Upper lobe of left lung (tissue), 6 donors: ENCODE data around the gene GUCY2C. TPM values are rescaled to one million over a fixed set of nuclear protein-coding genes. Genes with fewer than 3 reads are reported as not detected.

Source experiments
- ATAC-seq, 2 donors: fragments of 200-7000 bp; cut with Tn5 transposase; one replicate each; pipeline ENCODE4 v1.9.1; 2022; ENCODE audit warnings: mild to moderate bottlenecking in 2 of 2, moderate library complexity in 2 of 2; ENCODE audit not compliant: low FRiP score in 2 of 2
- DNase-seq, 2 donors: peaks; one replicate each; pipeline ENCODE4 v3.0.0-alpha.2; 2019 to 2020
- H3K27ac ChIP-seq, 4 donors: fragments of 200-600 bp; sonication (generic); one replicate each; pipeline ENCODE4 v1.5.1; 2016 to 2019
- H3K27me3 ChIP-seq, 4 donors: fragments of 200-600 bp; sonication (generic); one replicate each; pipeline ENCODE4 v1.5.1; 2017 to 2019
- H3K36me3 ChIP-seq, 4 donors: fragments of 200-600 bp; sonication (generic); one replicate each; pipeline ENCODE4 v1.5.1; 2016 to 2019
- H3K4me1 ChIP-seq, 4 donors: fragments of 200-600 bp; sonication (generic); one replicate each; pipeline ENCODE4 v1.5.1; 2018 to 2019
- H3K4me3 ChIP-seq, 4 donors: fragments of 200-600 bp; sonication (generic); one replicate each; pipeline ENCODE4 v1.5.1; 2017 to 2019; ENCODE audit warnings: mild to moderate bottlenecking in 2 of 4, moderate library complexity in 1 of 4
- H3K9me3 ChIP-seq, 4 donors: fragments of 200-600 bp; sonication (generic); one replicate each; pipeline ENCODE4 v1.5.1; 2018 to 2019
- EP300 ChIP-seq, 4 donors: sonication (generic); formaldehyde crosslinking; IDR thresholded peaks; one replicate each; pipeline ENCODE4 v1.5.1; 2017; ENCODE audit warnings: antibody characterized with exemption in 4 of 4, control low read depth in 2 of 4
- POLR2A ChIP-seq, 4 donors: fragments of 450-650 bp; IDR thresholded peaks; one replicate each; pipeline ENCODE4 v1.5.1; 2016 to 2017; ENCODE audit warnings: antibody characterized with exemption in 4 of 4, mild to moderate bottlenecking in 2 of 4
- POLR2AphosphoS5 ChIP-seq, 2 donors: sonication (generic); formaldehyde crosslinking; IDR thresholded peaks; one replicate each; pipeline ENCODE4 v1.5.1; 2017; ENCODE audit warnings: antibody characterized with exemption in 2 of 2
- WGBS, 2 donors: methylation state at CpG; one replicate each; pipeline ENCODE4 v1.1.5; 2017 to 2018; 5-methylcytosine and 5-hydroxymethylcytosine counted together
- total RNA-seq, 6 donors: library from RNA; depleted of rRNA in 4 of 6; stranded (reverse); fragments of >200 nt in 4 of 6; gene quantifications; one replicate each; pipeline versions ENCODE4 v1.1.0 to v1.2.1, GENCODE V29; 2016 to 2021
- TF ChIP-seq, protein P1 (sequence below), 6 experiments: fragments of 450-650 bp in 4 of 6; fragments of 200-600 bp in 2 of 6; sonication (generic) in 2 of 6; IDR thresholded peaks; one replicate each; pipeline ENCODE4 v1.5.1; 2016 to 2019; ENCODE audit warnings: antibody characterized with exemption in 6 of 6
- donor health status: DM: no; HTN: no; CAD: no; lungs with moderate emphysema.
- donor health status: DM: no; HTN: yes; CAD: no; lungs with severe emphysema.

Gene GUCY2C
- total RNA-seq, 6 donors from 2014 or later, result 1.0 TPM; not detected in 5

DNA sequence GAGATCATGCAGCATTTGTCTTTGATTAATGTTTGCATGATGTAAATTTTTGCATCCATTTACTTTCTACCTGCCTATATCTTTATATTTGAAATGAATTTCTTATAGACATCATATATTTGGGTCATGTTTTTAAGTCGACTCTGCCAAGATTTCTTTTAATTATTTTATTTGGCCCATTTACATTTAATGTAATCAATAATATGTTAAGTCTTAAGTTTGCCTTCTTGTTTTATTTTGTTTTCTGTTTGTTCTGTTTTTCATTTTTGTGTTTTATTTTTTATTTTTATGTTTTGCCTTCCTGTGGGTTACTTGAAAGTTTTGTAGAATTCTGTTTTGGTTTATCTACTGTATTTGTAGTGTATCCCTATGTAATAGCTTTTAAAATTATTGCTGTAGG, 33.2 kb upstream of the GUCY2C start:
- no peak overlapping the region for H3K4me3 ChIP-seq
- H3K9me3 ChIP-seq, result peaks cover 0 to 12% (median 0%) of the 10 kb centered on the region in 4 donors
- H3K27ac ChIP-seq, result no peak overlapping the region
- no peaks in the 10 kb centered on the region for H3K27me3 ChIP-seq
- no peaks in the 10 kb centered on the region for H3K36me3 ChIP-seq
- DNase-seq, result no peak
- no peak for ATAC-seq
- H3K4me1 ChIP-seq, result no peaks in the 10 kb centered on the region
- WGBS, 2 donors, result 93 to 97% methylated on average over 1 of the region's 1 CpG
- TF ChIP-seq POLR2A (IDR thresholded peaks at IDR 0.05) (no peak), EP300 (IDR thresholded peaks at IDR 0.05) (no peak), POLR2AphosphoS5 (IDR thresholded peaks at IDR 0.05) (no peak)
- TF ChIP-seq, protein P1, sequence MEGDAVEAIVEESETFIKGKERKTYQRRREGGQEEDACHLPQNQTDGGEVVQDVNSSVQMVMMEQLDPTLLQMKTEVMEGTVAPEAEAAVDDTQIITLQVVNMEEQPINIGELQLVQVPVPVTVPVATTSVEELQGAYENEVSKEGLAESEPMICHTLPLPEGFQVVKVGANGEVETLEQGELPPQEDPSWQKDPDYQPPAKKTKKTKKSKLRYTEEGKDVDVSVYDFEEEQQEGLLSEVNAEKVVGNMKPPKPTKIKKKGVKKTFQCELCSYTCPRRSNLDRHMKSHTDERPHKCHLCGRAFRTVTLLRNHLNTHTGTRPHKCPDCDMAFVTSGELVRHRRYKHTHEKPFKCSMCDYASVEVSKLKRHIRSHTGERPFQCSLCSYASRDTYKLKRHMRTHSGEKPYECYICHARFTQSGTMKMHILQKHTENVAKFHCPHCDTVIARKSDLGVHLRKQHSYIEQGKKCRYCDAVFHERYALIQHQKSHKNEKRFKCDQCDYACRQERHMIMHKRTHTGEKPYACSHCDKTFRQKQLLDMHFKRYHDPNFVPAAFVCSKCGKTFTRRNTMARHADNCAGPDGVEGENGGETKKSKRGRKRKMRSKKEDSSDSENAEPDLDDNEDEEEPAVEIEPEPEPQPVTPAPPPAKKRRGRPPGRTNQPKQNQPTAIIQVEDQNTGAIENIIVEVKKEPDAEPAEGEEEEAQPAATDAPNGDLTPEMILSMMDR (IDR thresholded peaks at IDR 0.05), result no peak

GRCh38 chr12:14723763-14724162, 27.4 kb upstream of the GUCY2C start:
- Histone ChIP-seq H3K36me3 (no peaks in the 10 kb centered on the region), H3K27ac (no peak overlapping the region), H3K27me3 (no peaks in the 10 kb centered on the region), H3K9me3 (no peaks in the 10 kb centered on the region), H3K4me1 (no peaks in the 10 kb centered on the region), H3K4me3 (no peak overlapping the region)
- ATAC-seq (peak; percentile 73 to 79), DNase-seq (peak; percentile 1 to 25)
- 48 to 51% methylated on average over 4 of the region's 4 CpGs for WGBS, 2 donors
- TF ChIP-seq, protein P1 (IDR thresholded peaks at IDR 0.05), result peak; percentile 55 to 77 (median 68)
- no peak for TF ChIP-seq EP300 (IDR thresholded peaks at IDR 0.05)
- TF ChIP-seq POLR2AphosphoS5 (IDR thresholded peaks at IDR 0.05), result no peak
- TF ChIP-seq POLR2A (IDR thresholded peaks at IDR 0.05), result no peak

DNA sequence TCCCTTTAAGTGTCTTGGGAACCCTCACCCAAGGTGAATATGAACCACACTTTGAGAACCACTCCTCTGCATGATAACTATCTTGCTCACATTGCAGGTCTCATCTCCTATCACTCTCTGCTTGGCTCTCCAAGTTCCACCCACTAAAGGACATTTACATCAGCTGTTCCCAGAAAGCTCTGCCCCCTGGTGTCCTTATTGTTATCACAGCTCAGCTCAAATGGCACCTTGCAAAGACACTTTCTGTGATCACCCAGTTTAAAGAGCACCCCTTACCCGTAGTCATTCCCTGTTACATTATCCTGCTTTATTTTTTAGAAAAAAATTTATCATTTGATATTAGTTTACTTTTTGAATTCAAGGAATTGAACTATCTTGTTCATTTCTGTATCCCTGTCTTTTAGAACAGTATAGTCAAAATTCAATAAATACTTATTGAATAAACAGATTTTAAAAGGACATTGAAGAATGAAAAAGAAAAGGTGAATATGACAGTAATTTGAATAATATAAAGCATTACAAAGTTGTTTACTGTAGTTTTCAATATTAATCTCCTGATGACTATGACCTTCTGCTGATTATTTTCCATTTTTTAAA, 20.5 kb upstream of the GUCY2C start:
- Histone ChIP-seq H3K27ac (no peak overlapping the region), H3K36me3 (no peaks in the 10 kb centered on the region), H3K4me1 (no peaks in the 10 kb centered on the region), H3K4me3 (no peak overlapping the region), H3K9me3 (no peaks in the 10 kb centered on the region), H3K27me3 (no peaks in the 10 kb centered on the region)
- TF ChIP-seq, protein P1 (IDR thresholded peaks at IDR 0.05), result peak in 5 of 6 experiments; percentile 30 to 54 (median 45)
- no peak for TF ChIP-seq EP300 (IDR thresholded peaks at IDR 0.05)
- TF ChIP-seq POLR2AphosphoS5 (IDR thresholded peaks at IDR 0.05), result no peak
- no peak for TF ChIP-seq POLR2A (IDR thresholded peaks at IDR 0.05)
- 20 to 47% methylated on average over 1 of the region's 1 CpG for WGBS, 2 donors
- DNase-seq, result peak in 1 of 2 donors; percentile 35
- peak; percentile 43 to 58 for ATAC-seq

- no peak overlapping the region for H3K4me3 ChIP-seq
- no peaks in the 10 kb centered on the region for H3K9me3 ChIP-seq
- DNase-seq (no peak), ATAC-seq (no peak)
- no peak for TF ChIP-seq POLR2AphosphoS5 (IDR thresholded peaks at IDR 0.05)
- TF ChIP-seq EP300 (IDR thresholded peaks at IDR 0.05), result no peak
- no peak for TF ChIP-seq POLR2A (IDR thresholded peaks at IDR 0.05)
- TF ChIP-seq, protein P1 (IDR thresholded peaks at IDR 0.05), result no peak
- no peaks in the 10 kb centered on the region for H3K4me1 ChIP-seq
- WGBS, 2 donors, result 78 to 79% methylated on average over 6 of the region's 6 CpGs
- no peaks in the 10 kb centered on the region for H3K36me3 ChIP-seq
- H3K27ac ChIP-seq, result no peak overlapping the region
- no peaks in the 10 kb centered on the region for H3K27me3 ChIP-seq
Measured at GRCh38 chr12:14714437-14714836, 18.0 kb upstream of the GUCY2C start.
